ENCODE measurements around the gene VAPA. TPM values are rescaled to one million over a fixed set of nuclear protein-coding genes. Genes with fewer than 3 reads are reported as not detected.

VAPA gene
- total and polyA plus RNA-seq, 10 of the 15 experiments (the other 5 are each of a cell fraction or from before 2014, with no cell fraction given): 70.9 to 252 (median 166) TPM

DNA sequence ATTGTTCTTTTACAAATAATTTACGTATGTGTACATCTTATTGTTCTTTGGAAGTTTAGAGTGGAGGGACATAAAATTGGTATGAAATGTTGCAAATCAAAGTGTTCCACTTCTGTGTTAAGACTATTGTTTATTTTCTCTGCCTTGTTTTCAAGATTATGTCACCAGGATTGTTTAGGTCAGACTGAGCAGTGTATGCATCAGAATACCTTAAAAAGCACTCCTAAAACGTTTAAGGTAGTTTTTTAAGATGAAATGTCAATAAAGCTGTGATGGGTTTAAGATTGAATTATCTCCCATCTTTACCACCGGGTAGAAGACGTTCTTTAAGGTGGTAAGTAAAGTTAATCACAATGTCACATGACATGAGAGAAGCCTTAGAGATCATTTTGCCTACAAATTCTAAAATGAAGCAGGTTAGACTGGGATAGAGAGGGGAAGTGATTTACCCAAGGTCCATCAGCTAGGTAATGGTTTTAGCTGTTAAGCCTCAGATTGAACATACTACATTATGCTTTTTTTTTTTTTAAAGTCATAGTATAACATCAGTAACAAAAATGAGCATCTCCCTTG, 10.6 kb downstream of the VAPA start:
- Histone ChIP-seq H3K4me2 (ENCODE audit: control insufficient read depth, insufficient read depth) (no peak overlapping the region), H3K27me3 (replicated peaks in 1 of 2; ENCODE audit: control insufficient read depth in 2 of 2, insufficient read depth in 2 of 2, low read length in 1 of 2) (no peaks in the 10 kb centered on the region), H3K4me1 (ENCODE audit: control insufficient read depth, insufficient read depth, low read length) (peaks cover 28% of the 10 kb centered on the region), H3K9me3 (replicated peaks; ENCODE audit: control insufficient read depth, insufficient read depth, low read length) (no peaks in the 10 kb centered on the region; the same call in 1 of the 3 replicates), H3K4me3 (no peak overlapping the region), H3K27ac (ENCODE audit: control insufficient read depth, insufficient read depth) (no peak overlapping the region), H3K9ac (ENCODE audit: control insufficient read depth, insufficient read depth, low read length) (no peak overlapping the region), H4K20me1 (ENCODE audit: control insufficient read depth, insufficient read depth) (peaks cover 15% of the 10 kb centered on the region), H3K36me3 (ENCODE audit: control insufficient read depth in 2 of 2, insufficient read depth in 2 of 2, low read length in 1 of 2) (no peaks in the 10 kb centered on the region; a peak in 1 of 4 replicates), H3K79me2 (ENCODE audit: control insufficient read depth, insufficient read depth, low read length) (peaks cover 99% of the 10 kb centered on the region), H2AFZ (ENCODE audit: control insufficient read depth, low read depth, low read length) (no peak overlapping the region)
- ATAC-seq: no peak
- 43% methylated on average over 4 of the region's 4 CpGs for WGBS (ENCODE audit: insufficient coverage, insufficient replicate concordance, low lambda C conversion rate, missing lambda C conversion rate)
- no TSS peak for BruUV-seq (replicated peaks)
- in situ Hi-C loops (cut with MboI): loop anchor here (25.0 kb wide), 2 partner anchors 312 to 1312 kb away; partner anchors contain the start of genes PPP4R1 and RAB12
- CTCF ChIA-PET: interaction anchor here (0.6 kb wide), 1 partner anchor 1629 kb away, joined by 3 read pairs; no protein-coding TSS in a partner anchor
- RAD21 ChIA-PET (ENCODE audit: unreplicated experiment): interaction anchor here (1.4 kb wide), 1 partner anchor 11 kb away, joined by 4 read pairs; the partner anchor contains the start of gene VAPA
- no peak for DNase-seq (ENCODE audit: low read depth, low spot score)
- POLR2A ChIA-PET: interaction anchor here (1.5 kb wide), 1 partner anchor 9 kb away, joined by 4 read pairs; no protein-coding TSS in a partner anchor
- intact Hi-C loops (cut with micrococcal nuclease; ENCODE audit: unreplicated experiment): no loop called here
- TF ChIP-seq SP1 (IDR thresholded peaks at IDR 0.05; ENCODE audit: low read depth, low read length) (no peak), BMI1 (IDR thresholded peaks at IDR 0.05; ENCODE audit: borderline replicate concordance) (no peak), KDM1A (IDR thresholded peaks at IDR 0.05; ENCODE audit: borderline replicate concordance) (no peak)
- SMC1A ChIA-PET (ENCODE audit: uncharacterized antibody, unreplicated experiment): no interaction called here
- FAIRE-seq: no peak

DNA sequence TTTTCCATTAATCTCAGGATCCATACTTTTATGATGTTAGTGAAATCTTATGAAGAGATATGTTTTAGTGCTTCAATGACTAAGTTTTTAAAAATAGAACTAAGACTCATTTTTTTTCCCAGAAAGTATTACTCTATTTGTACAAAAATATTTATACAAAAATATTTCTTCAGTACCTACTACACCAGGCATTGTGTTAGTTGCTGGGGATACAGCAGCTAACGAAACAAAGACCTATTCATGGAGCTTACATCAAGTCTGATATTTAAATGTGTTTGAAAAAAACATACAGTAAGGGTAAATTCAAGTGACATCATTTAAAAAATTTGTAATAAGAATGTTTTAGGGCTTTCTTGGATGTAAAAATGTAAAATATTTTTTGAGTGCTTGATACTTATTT, 11.6 kb downstream of the VAPA start:
- Histone ChIP-seq H2AFZ (ENCODE audit: control insufficient read depth, low read depth, low read length) (no peak overlapping the region), H3K9ac (ENCODE audit: control insufficient read depth, insufficient read depth, low read length) (no peak overlapping the region), H3K36me3 (ENCODE audit: control insufficient read depth in 2 of 2, insufficient read depth in 2 of 2, low read length in 1 of 2) (no peaks in the 10 kb centered on the region; a peak in 1 of 4 replicates), H4K20me1 (ENCODE audit: control insufficient read depth, insufficient read depth) (peaks cover 11% of the 10 kb centered on the region), H3K79me2 (ENCODE audit: control insufficient read depth, insufficient read depth, low read length) (peaks cover 99% of the 10 kb centered on the region), H3K4me2 (ENCODE audit: control insufficient read depth, insufficient read depth) (no peak overlapping the region), H3K27me3 (replicated peaks in 1 of 2; ENCODE audit: control insufficient read depth in 2 of 2, insufficient read depth in 2 of 2, low read length in 1 of 2) (no peaks in the 10 kb centered on the region), H3K4me1 (ENCODE audit: control insufficient read depth, insufficient read depth, low read length) (peaks cover 26% of the 10 kb centered on the region), H3K27ac (ENCODE audit: control insufficient read depth, insufficient read depth) (no peak overlapping the region), H3K9me3 (replicated peaks; ENCODE audit: control insufficient read depth, insufficient read depth, low read length) (no peaks in the 10 kb centered on the region; the same call in 1 of the 3 replicates), H3K4me3 (no peak overlapping the region)
- POLR2A ChIA-PET: interaction anchor here (1.5 kb wide), 1 partner anchor 10 kb away, joined by 6 read pairs; no protein-coding TSS in a partner anchor
- SMC1A ChIA-PET (ENCODE audit: uncharacterized antibody, unreplicated experiment): interaction anchor here (2.0 kb wide), 1 partner anchor 10 kb away, joined by 13 read pairs; no protein-coding TSS in a partner anchor
- ATAC-seq (no peak), DNase-seq (ENCODE audit: low read depth, low spot score) (no peak), FAIRE-seq (no peak)
- 97% methylated on average over 1 of the region's 1 CpG for WGBS (ENCODE audit: insufficient coverage, insufficient replicate concordance, low lambda C conversion rate, missing lambda C conversion rate)
- intact Hi-C loops (cut with micrococcal nuclease; ENCODE audit: unreplicated experiment) (no loop called here), in situ Hi-C loops (cut with MboI) (no loop called here)
- CTCF ChIA-PET: no interaction called here
- no TSS peak for BruUV-seq (replicated peaks)
- RAD21 ChIA-PET (ENCODE audit: unreplicated experiment): no interaction called here
- no peak for TF ChIP-seq ZNF217 (IDR thresholded peaks at IDR 0.05)
- TF ChIP-seq DPF2 (IDR thresholded peaks at IDR 0.05): no peak
- no peak for TF ChIP-seq NBN (IDR thresholded peaks at IDR 0.05)
- TF ChIP-seq IRF4 (IDR thresholded peaks at IDR 0.05; ENCODE audit: low read depth, low read length): no peak
- no peak for TF ChIP-seq TCF7 (IDR thresholded peaks at IDR 0.05; ENCODE audit: borderline replicate concordance)
- no peak for TF ChIP-seq FOS (IDR thresholded peaks at IDR 0.05; ENCODE audit: borderline replicate concordance, extremely low read depth, insufficient read length)
- no peak for TF ChIP-seq ATF7 (IDR thresholded peaks at IDR 0.05; ENCODE audit: low read depth)
- TF ChIP-seq GATAD2B (conservative IDR thresholded peaks at IDR 0.05; ENCODE audit: low read depth): no peak
- no peak for TF ChIP-seq MTA2 (IDR thresholded peaks at IDR 0.05; ENCODE audit: low read depth)
- no peak for TF ChIP-seq HDAC2 (IDR thresholded peaks at IDR 0.05)
- TF ChIP-seq, protein P1, sequence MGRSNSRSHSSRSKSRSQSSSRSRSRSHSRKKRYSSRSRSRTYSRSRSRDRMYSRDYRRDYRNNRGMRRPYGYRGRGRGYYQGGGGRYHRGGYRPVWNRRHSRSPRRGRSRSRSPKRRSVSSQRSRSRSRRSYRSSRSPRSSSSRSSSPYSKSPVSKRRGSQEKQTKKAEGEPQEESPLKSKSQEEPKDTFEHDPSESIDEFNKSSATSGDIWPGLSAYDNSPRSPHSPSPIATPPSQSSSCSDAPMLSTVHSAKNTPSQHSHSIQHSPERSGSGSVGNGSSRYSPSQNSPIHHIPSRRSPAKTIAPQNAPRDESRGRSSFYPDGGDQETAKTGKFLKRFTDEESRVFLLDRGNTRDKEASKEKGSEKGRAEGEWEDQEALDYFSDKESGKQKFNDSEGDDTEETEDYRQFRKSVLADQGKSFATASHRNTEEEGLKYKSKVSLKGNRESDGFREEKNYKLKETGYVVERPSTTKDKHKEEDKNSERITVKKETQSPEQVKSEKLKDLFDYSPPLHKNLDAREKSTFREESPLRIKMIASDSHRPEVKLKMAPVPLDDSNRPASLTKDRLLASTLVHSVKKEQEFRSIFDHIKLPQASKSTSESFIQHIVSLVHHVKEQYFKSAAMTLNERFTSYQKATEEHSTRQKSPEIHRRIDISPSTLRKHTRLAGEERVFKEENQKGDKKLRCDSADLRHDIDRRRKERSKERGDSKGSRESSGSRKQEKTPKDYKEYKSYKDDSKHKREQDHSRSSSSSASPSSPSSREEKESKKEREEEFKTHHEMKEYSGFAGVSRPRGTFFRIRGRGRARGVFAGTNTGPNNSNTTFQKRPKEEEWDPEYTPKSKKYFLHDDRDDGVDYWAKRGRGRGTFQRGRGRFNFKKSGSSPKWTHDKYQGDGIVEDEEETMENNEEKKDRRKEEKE (IDR thresholded peaks at IDR 0.05): no peak
- TF ChIP-seq SP1 (IDR thresholded peaks at IDR 0.05; ENCODE audit: low read depth, low read length): no peak
- TF ChIP-seq SMC3 (IDR thresholded peaks at IDR 0.05; ENCODE audit: borderline replicate concordance, low read length): no peak
- no peak for TF ChIP-seq PAX8 (IDR thresholded peaks at IDR 0.05)
- no peak for TF ChIP-seq NRF1 (conservative IDR thresholded peaks at IDR 0.05; ENCODE audit: low read depth, low read length)

All from GM12878 (cell line).